ENCODE data around the gene CTSC. TPM values are rescaled to one million over a fixed set of nuclear protein-coding genes. Genes with fewer than 3 reads are reported as not detected.

CTSC gene
- total and polyA plus RNA-seq, 2 of the 13 experiments (the other 11 are each of a cell fraction or from before 2014, with no cell fraction given), result 144 to 210 TPM

GRCh38 chr11:88327061-88327460 lies 10.5 kb downstream of the CTSC start (continued):
- TF ChIP-seq NR0B2 (CRISPR knock-in tag; IDR thresholded peaks at IDR 0.05) (no peak), KLF12 (CRISPR knock-in tag; IDR thresholded peaks at IDR 0.05; ENCODE audit: borderline replicate concordance) (no peak), HNRNPL (IDR thresholded peaks at IDR 0.05; ENCODE audit: low read depth, low read length) (no peak), ZSCAN9 (CRISPR knock-in tag; IDR thresholded peaks at IDR 0.05; ENCODE audit: borderline replicate concordance) (no peak), ZNF354B (CRISPR knock-in tag; IDR thresholded peaks at IDR 0.05) (no peak), STAT6 (CRISPR knock-in tag; IDR thresholded peaks at IDR 0.05; ENCODE audit: borderline replicate concordance) (no peak), ZBTB1 (CRISPR knock-in tag; IDR thresholded peaks at IDR 0.05; ENCODE audit: borderline replicate concordance) (no peak), ZFX (CRISPR knock-in tag; IDR thresholded peaks at IDR 0.05; ENCODE audit: low read depth) (no peak), SMAD9 (CRISPR knock-in tag; IDR thresholded peaks at IDR 0.05) (no peak)

- 55% methylated on average over 3 of the region's 3 CpGs for WGBS (ENCODE audit: low lambda C conversion rate)
- Histone ChIP-seq H3K27ac (ENCODE audit: extremely low read length, insufficient read depth, low read length) (no peak overlapping the region), H3K36me3 (replicated peaks in 1 of 2; ENCODE audit: control insufficient read depth in 1 of 2, insufficient read depth in 2 of 2, low read length in 2 of 2) (0 out of 5 replicates have a peak, but pooled peaks cover 0 to 4% of the 10 kb centered on the region in 2 experiments), H3K9me3 (ENCODE audit: low read length) (no peaks in the 10 kb centered on the region), H3K4me2 (ENCODE audit: low read depth, low read length) (no peak overlapping the region), H3K79me2 (ENCODE audit: insufficient read depth, low read length) (no peaks in the 10 kb centered on the region), H3K4me3 (replicated peaks in 1 of 3; ENCODE audit: insufficient read depth in 1 of 3, low read depth in 2 of 3, low read length in 3 of 3) (no peak overlapping the region), H3K4me1 (ENCODE audit: insufficient read depth, low read length) (no peaks in the 10 kb centered on the region), H3K9ac (ENCODE audit: insufficient read depth, low read depth, low read length) (no peak overlapping the region), H3K27me3 (ENCODE audit: control insufficient read depth in 1 of 2, insufficient read depth in 2 of 2, low read length in 2 of 2) (no peaks in the 10 kb centered on the region), H2AFZ (ENCODE audit: low read length) (no peak overlapping the region), H4K20me1 (ENCODE audit: insufficient read depth, low read length) (no peaks in the 10 kb centered on the region)
- intact Hi-C loops (cut with micrococcal nuclease; ENCODE audit: unreplicated experiment) (no loop called here), in situ Hi-C loops (cut with HindIII; ENCODE audit: extremely low pct_ligation_motif_present, low pct_unique_long_range_greater_than_20kb) (no loop called here)
- FAIRE-seq (no peak), ATAC-seq (no peak), DNase-seq (ENCODE audit: low spot score) (no peak)
- POLR2A ChIA-PET, result no interaction called here
- CTCF ChIA-PET (ENCODE audit: low intra/inter-chr PET ratio, low total read pairs), result no interaction called here
- BruUV-seq (replicated peaks), result no TSS peak
- TF ChIP-seq KMT2A (CRISPR knock-in tag; IDR thresholded peaks at IDR 0.05) (no peak), KDM2A (CRISPR knock-in tag; IDR thresholded peaks at IDR 0.05; ENCODE audit: borderline replicate concordance, low read depth) (no peak), ARNT2 (CRISPR knock-in tag; IDR thresholded peaks at IDR 0.05; ENCODE audit: low read depth) (no peak), ZNF275 (CRISPR knock-in tag; IDR thresholded peaks at IDR 0.05; ENCODE audit: borderline replicate concordance) (no peak)
Measured at GRCh38 chr11:88326099-88326498, 11.4 kb downstream of the CTSC start.
